Mucosa of rectum (tissue), 2 donors: ENCODE measurements around the gene BFSP2.

Experiments used
- H3K27ac ChIP-seq, 2 donors: one replicate each; pipeline ENCODE4 v1.7.0; 2013; ENCODE audit warnings: inconsistent platforms in 2 of 2, low read depth in 2 of 2, low read length in 2 of 2
- H3K27me3 ChIP-seq, 2 donors: one replicate each; pipeline ENCODE4 v1.7.0; 2013; ENCODE audit warnings: low read length in 2 of 2; ENCODE audit not compliant: control insufficient read depth in 2 of 2, insufficient read depth in 2 of 2
- H3K36me3 ChIP-seq, 2 donors: one replicate each; pipeline ENCODE4 v1.7.0; 2013; ENCODE audit warnings: low read length in 2 of 2; ENCODE audit not compliant: control insufficient read depth in 2 of 2, insufficient read depth in 2 of 2
- H3K4me1 ChIP-seq, 2 donors: one replicate each; pipeline ENCODE4 v1.7.0; 2013; ENCODE audit warnings: low read length in 2 of 2, mild to moderate bottlenecking in 1 of 2; ENCODE audit not compliant: control insufficient read depth in 2 of 2, insufficient read depth in 2 of 2
- H3K4me3 ChIP-seq, 2 donors: one replicate each; pipeline ENCODE4 v1.7.0; 2013; ENCODE audit warnings: low read length in 2 of 2
- H3K9ac ChIP-seq, 2 donors: one replicate each; pipeline ENCODE4 v1.7.0; 2013; ENCODE audit warnings: low read length in 2 of 2, low read depth in 1 of 2, mild to moderate bottlenecking in 1 of 2
- H3K9me3 ChIP-seq, 2 donors: one replicate each; pipeline ENCODE4 v1.7.0; 2013; ENCODE audit warnings: low read length in 2 of 2; ENCODE audit not compliant: control insufficient read depth in 2 of 2
- donor health status: healthy.
- donor health status: Normal muscosa, but diverticular disease.

The BFSP2 gene

GRCh38 chr3:133381346-133382109 is 18.3 kb upstream of the BFSP2 start:
- Histone ChIP-seq H3K27ac (no peak overlapping the region), H3K9ac (no peak overlapping the region), H3K36me3 (no peaks in the 10 kb centered on the region), H3K4me1 (no peaks in the 10 kb centered on the region), H3K4me3 (no peak overlapping the region), H3K27me3 (no peaks in the 10 kb centered on the region), H3K9me3 (no peaks in the 10 kb centered on the region)

DNA sequence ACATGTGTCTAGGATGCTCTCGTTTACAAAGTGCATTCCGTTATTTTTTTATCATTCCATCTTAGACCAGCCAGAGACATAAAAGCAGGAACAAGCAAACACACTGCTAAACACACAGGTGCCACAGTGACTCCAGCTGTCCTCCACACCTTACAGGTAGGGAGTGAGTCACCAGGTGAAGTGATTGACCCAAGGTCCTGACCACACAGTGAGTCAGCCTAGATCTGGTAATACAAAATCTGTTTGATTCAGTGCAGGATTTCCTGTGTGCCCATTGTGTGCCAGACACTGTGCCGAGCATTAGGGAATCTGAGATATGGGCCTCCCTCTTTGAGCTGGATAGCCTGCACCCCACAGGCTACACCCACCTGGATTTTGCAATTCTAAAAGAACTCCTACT is 16.7 kb upstream of the BFSP2 start:
- no peaks in the 10 kb centered on the region for H3K9me3 ChIP-seq
- H3K36me3 ChIP-seq, result no peaks in the 10 kb centered on the region
- H3K9ac ChIP-seq, result no peak overlapping the region
- no peaks in the 10 kb centered on the region for H3K4me1 ChIP-seq
- no peak overlapping the region for H3K4me3 ChIP-seq
- no peak overlapping the region for H3K27ac ChIP-seq
- no peaks in the 10 kb centered on the region for H3K27me3 ChIP-seq

GRCh38 chr3:133383741-133384140 is 16.1 kb upstream of the BFSP2 start:
- Histone ChIP-seq H3K27ac (no peak overlapping the region), H3K27me3 (no peaks in the 10 kb centered on the region), H3K9ac (no peak overlapping the region), H3K36me3 (no peaks in the 10 kb centered on the region), H3K4me1 (no peaks in the 10 kb centered on the region), H3K9me3 (no peaks in the 10 kb centered on the region), H3K4me3 (no peak overlapping the region)

- Histone ChIP-seq H3K4me1 (no peaks in the 10 kb centered on the region), H3K27me3 (no peaks in the 10 kb centered on the region), H3K9me3 (no peaks in the 10 kb centered on the region), H3K27ac (no peak overlapping the region), H3K36me3 (no peaks in the 10 kb centered on the region), H3K9ac (no peak overlapping the region), H3K4me3 (no peak overlapping the region)
These were observed 15.4 kb upstream of the BFSP2 start for GRCh38 chr3:133384331-133385027.

DNA sequence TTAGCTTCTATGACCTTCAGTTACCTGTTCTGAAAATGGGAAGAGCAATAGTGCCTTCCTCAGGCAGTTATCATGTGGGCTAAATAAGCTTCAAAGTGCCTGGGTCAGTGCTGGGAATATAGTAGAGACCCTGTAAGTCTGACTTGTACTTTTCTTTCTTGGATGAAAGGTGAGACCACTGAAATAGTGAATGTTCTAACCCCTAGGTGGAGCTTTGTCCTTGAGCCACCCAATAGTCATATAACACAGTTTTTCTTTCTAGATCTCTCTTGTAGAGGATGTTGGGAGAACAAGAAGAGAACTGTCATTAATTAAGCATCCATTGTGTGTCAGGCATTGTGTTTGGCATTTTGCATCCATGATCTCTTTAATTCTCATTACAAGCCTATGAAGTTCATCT is 13.0 kb upstream of the BFSP2 start:
- no peak overlapping the region for H3K9ac ChIP-seq

DNA sequence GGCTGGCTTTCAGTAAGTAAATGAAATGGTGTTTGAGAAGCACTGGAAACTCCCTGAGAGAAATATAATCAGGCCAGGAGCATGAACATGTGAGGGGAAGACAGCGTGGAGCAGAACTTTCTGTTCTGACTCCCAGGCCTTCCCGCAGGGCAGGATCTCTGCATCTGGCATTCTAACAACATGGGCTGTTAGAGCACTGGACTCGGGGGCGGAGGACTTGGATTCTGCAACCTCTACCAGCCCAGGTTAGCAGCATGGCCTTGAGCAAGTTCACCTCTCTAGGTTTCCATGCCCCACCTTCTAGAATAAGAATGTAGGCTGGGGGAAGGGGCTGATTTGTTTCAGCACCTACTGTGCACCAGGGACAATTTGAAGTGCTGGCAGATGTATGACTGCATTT is 12.5 kb upstream of the BFSP2 start:
- Histone ChIP-seq H3K27ac (no peak overlapping the region), H3K4me1 (no peaks in the 10 kb centered on the region)

More for the DNA sequence above, 13.0 kb upstream of the BFSP2 start:
- H3K27me3 ChIP-seq, result no peaks in the 10 kb centered on the region
- no peaks in the 10 kb centered on the region for H3K4me1 ChIP-seq
- no peak overlapping the region for H3K27ac ChIP-seq
- H3K36me3 ChIP-seq, result no peaks in the 10 kb centered on the region
- no peaks in the 10 kb centered on the region for H3K9me3 ChIP-seq
- no peak overlapping the region for H3K4me3 ChIP-seq

GRCh38 chr3:133388696-133389395 is 11.0 kb upstream of the BFSP2 start:
- H3K4me1 ChIP-seq, result no peaks in the 10 kb centered on the region
- no peak overlapping the region for H3K27ac ChIP-seq
- no peaks in the 10 kb centered on the region for H3K36me3 ChIP-seq
- H3K9me3 ChIP-seq, result no peaks in the 10 kb centered on the region
- no peak overlapping the region for H3K4me3 ChIP-seq
- no peaks in the 10 kb centered on the region for H3K27me3 ChIP-seq
- no peak overlapping the region for H3K9ac ChIP-seq

More for the DNA sequence above, 12.5 kb upstream of the BFSP2 start:
- Histone ChIP-seq H3K9ac (no peak overlapping the region), H3K9me3 (no peaks in the 10 kb centered on the region), H3K36me3 (no peaks in the 10 kb centered on the region), H3K27me3 (no peaks in the 10 kb centered on the region), H3K4me3 (no peak overlapping the region)

DNA sequence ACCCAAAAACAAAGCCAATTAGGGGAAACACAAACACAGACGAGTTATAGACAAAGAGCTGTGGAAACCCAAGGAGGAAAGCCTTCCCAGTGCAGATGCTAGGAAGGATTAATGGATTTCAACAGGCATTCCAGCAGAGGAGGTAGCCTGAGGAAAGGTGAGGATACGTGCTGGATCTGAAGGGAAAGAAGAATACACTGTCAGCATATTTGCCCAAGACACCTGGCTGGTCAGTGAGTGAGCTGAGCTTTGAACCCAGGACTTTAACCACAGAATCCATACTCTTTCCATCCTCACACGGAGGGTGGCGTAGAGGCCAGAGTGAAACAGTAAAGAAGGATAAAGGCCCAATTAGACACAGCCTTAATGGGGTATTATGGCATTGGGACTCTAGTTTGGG is 9.1 kb upstream of the BFSP2 start:
- no peak overlapping the region for H3K27ac ChIP-seq
- H3K9ac ChIP-seq, result no peak overlapping the region
- no peak overlapping the region for H3K4me3 ChIP-seq
- no peaks in the 10 kb centered on the region for H3K4me1 ChIP-seq
- no peaks in the 10 kb centered on the region for H3K9me3 ChIP-seq
- no peaks in the 10 kb centered on the region for H3K36me3 ChIP-seq
- no peaks in the 10 kb centered on the region for H3K27me3 ChIP-seq

GRCh38 chr3:133393204-133393603 is 6.7 kb upstream of the BFSP2 start:
- no peaks in the 10 kb centered on the region for H3K27me3 ChIP-seq
- no peaks in the 10 kb centered on the region for H3K36me3 ChIP-seq
- H3K4me1 ChIP-seq, result no peaks in the 10 kb centered on the region
- H3K9ac ChIP-seq, result no peak overlapping the region
- H3K9me3 ChIP-seq, result no peaks in the 10 kb centered on the region
- H3K4me3 ChIP-seq, result no peak overlapping the region
- no peak overlapping the region for H3K27ac ChIP-seq
